Esophagus squamous epithelium (tissue), 4 donors: ENCODE results near the gene NAXE.

Experiments
- CTCF ChIP-seq, 6 experiments: fragments of 450-650 bp in 4 of 6; fragments of 200-600 bp in 2 of 6; sonication (generic) in 2 of 6; IDR thresholded peaks; one replicate each; pipeline ENCODE4 v1.5.1; 2016 to 2019; ENCODE audit warnings: antibody characterized with exemption in 6 of 6, mild to moderate bottlenecking in 4 of 6, moderate library complexity in 4 of 6
- POLR2A ChIP-seq, 4 donors: fragments of 450-650 bp; IDR thresholded peaks; one replicate each; pipeline ENCODE4 v1.6.1; 2017; ENCODE audit warnings: antibody characterized with exemption in 4 of 4, mild to moderate bottlenecking in 4 of 4, moderate library complexity in 3 of 4

GRCh38 chr1:156577550-156577949 is 14.0 kb upstream of the NAXE start:
- TF ChIP-seq CTCF (IDR thresholded peaks at IDR 0.05) = no peak
- no peak for TF ChIP-seq POLR2A (IDR thresholded peaks at IDR 0.05)
